Subcutaneous adipose tissue (tissue), 4 donors: Measurements from ENCODE around the gene FCN2. TPM values are rescaled to one million over a fixed set of nuclear protein-coding genes. Genes with fewer than 3 reads are reported as not detected.

Source experiments
- total RNA-seq, 4 donors: library from RNA; depleted of rRNA; stranded (reverse); fragments of >200 nt; gene quantifications; one replicate each; pipeline ENCODE4 v1.1.0, GENCODE V29; 2016
- TF ChIP-seq, protein P1 (sequence below): fragments of 450-650 bp; IDR thresholded peaks from one replicate; pipeline ENCODE4 v1.5.1; 2016; ENCODE audit warnings: low read depth, mild to moderate bottlenecking, control low read depth, antibody characterized with exemption, moderate library complexity

Gene FCN2
- total RNA-seq, 4 donors from 2014 or later, result 1.3 to 9.8 (median 2.5) TPM

GRCh38 chr9:134835448-134835847, 45.2 kb upstream of the FCN2 start:
- TF ChIP-seq, protein P1, sequence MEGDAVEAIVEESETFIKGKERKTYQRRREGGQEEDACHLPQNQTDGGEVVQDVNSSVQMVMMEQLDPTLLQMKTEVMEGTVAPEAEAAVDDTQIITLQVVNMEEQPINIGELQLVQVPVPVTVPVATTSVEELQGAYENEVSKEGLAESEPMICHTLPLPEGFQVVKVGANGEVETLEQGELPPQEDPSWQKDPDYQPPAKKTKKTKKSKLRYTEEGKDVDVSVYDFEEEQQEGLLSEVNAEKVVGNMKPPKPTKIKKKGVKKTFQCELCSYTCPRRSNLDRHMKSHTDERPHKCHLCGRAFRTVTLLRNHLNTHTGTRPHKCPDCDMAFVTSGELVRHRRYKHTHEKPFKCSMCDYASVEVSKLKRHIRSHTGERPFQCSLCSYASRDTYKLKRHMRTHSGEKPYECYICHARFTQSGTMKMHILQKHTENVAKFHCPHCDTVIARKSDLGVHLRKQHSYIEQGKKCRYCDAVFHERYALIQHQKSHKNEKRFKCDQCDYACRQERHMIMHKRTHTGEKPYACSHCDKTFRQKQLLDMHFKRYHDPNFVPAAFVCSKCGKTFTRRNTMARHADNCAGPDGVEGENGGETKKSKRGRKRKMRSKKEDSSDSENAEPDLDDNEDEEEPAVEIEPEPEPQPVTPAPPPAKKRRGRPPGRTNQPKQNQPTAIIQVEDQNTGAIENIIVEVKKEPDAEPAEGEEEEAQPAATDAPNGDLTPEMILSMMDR, result no peak

GRCh38 chr9:134835987-134836386, 44.6 kb upstream of the FCN2 start:
- TF ChIP-seq, protein P1, result no peak

DNA sequence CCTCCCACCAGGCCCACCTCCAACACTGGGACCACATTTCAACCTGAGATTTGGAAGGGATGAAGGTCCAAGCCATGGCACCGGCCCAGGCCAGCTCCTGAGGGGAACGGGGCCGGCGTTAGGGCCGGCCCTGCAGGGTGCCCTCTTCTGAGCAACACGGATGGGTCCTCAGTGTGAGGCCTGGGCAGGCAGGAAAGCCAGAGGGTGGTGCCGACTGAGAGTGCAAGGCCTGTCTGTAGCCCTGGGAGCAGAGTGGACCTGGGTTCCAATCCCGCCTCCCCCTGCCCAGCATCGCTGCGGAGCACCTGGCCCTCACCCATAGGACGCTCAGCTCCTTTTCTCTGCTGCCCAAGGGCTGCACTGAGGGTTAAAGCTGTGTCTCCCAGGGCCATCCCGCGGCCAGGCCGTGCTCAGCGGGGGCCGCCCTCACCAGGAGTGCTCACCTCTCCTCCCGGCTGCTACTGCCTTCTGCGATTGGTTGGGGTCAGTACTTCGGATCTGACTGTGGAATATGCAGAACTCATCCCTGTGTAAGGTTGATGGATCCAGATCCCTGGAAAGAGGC, 44.1 kb upstream of the FCN2 start:
- TF ChIP-seq, protein P1, result no peak

DNA sequence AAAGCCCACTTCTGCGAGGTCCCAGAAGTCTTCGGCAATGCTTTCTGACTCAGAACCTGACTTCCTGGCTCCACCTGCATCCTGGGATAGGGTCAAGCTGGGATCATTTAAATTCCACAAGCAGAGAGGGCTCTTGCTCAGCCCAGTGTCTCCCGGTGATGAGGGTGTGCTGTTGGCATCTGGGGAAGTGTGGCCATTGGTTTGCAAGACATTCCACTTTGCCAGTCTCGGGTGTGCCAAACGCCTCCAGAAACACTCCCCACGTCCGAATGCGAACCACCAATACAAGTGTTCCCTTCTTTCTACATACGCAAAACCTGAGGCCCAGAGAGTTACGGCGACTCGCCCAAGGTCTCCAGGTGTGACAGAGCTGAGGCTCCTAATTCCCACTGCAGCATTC, 43.1 kb upstream of the FCN2 start:
- TF ChIP-seq, protein P1, result no peak

DNA sequence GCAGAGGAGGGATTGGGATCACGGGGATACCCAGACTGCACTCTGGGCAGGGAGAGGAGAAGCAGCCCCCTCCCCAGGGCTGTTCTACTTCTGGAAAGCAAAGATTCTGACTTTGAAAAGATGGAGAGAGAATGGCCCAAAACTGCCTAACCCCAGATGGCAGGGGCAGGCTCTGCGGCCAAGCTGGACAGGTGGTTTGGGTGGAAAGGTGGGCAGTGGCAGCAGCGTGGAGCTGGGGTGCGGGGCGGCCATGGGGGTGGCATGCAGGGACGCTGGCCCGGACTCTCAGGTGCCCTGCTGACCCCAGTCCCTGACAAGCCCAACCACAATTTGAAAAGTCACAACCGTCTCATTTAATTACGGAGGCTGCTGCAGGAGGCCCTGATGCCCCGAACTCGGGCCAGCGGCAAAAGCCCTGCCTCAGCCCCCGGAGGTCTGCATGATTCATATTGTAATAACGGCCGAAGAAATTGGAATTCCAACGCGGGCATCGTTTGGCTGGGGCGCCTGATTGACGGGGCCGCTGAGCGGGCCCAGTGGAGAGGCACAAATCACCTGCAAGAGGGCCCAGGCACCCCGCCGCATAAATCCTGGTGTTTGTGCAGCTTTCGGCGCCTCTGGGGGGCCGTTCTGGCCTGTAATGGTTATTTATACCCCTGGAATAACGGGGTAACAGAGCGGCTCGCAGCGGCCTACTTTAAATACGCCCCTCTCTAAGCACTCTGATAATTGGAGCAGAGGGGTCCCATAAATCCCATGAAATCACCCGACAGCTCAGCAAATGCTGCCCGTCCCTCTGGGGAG, 41.8 kb upstream of the FCN2 start:
- TF ChIP-seq, protein P1, result no peak

DNA sequence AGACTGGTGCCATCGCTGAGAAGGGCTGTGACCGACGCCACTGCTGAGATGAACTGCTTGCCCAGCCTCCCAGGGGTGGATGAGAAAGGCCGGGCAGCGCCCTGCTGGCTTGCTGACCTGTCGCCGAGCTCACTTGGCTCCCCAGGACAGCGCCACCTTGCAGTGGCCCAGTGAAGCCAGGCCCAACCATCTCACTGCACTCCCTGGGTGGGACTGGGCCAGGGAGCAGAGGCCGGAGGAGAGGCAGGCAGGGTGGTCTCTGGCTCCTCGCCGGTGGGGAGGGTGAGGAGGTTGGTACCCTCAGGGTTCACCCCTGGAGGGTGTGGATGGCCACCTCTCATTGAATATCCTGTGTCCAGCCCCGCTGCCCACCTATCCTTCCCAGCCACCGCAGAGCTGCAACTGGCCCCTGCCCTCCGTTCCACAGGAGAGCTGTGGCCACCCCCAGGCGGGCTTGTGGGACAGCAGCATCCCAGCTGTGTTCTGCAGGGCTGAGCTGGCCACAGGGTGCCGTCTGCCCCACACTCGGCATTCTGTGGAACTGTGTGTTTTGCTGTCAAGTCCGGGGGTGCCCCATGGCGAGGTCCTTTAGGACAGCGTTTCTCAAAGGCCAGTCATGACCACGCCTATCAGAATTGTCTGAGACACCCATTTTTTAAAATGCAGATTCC, 41.0 kb upstream of the FCN2 start:
- TF ChIP-seq, protein P1, result no peak

- TF ChIP-seq, protein P1, result no peak
These were observed 40.1 kb upstream of the FCN2 start for GRCh38 chr9:134840511-134840910.
